GM12875 (cell line): Measurements from ENCODE around the gene ARAP1.

Source experiments
- H3K4me3 ChIP-seq: one replicate; pipeline ENCODE4 v1.5.1; 2011; ENCODE audit warnings: low read depth, low read length, control low read depth
- TF ChIP-seq, protein P1 (sequence below): IDR thresholded peaks from 2 replicates; pipeline ENCODE4 v1.5.1; 2011; ENCODE audit warnings: low read depth, mild to moderate bottlenecking, control low read depth, inconsistent platforms, low read length, moderate library complexity, borderline replicate concordance; ENCODE audit not compliant: insufficient read depth

Gene ARAP1

DNA sequence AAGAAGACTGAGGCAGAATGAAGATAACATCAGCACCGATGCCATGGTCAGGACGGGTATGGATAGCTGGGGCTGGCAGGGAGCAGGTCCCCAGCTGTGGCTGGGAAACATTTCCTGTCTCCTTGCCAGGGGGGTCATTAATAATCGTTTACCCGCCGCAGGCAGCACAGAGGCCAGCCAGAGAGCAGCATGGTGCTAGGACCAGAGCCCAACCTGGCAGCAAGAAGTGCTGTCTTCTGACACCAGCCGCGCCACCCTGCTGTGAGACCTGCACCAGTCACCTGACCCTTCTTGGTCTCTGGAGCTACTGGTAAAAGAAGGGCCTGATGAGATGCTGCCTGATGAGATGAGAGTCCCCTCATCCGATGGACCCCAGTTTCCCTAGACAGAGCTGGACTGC lies 114.3 kb downstream of the ARAP1 start:
- no peak overlapping the region for H3K4me3 ChIP-seq
- TF ChIP-seq, protein P1, sequence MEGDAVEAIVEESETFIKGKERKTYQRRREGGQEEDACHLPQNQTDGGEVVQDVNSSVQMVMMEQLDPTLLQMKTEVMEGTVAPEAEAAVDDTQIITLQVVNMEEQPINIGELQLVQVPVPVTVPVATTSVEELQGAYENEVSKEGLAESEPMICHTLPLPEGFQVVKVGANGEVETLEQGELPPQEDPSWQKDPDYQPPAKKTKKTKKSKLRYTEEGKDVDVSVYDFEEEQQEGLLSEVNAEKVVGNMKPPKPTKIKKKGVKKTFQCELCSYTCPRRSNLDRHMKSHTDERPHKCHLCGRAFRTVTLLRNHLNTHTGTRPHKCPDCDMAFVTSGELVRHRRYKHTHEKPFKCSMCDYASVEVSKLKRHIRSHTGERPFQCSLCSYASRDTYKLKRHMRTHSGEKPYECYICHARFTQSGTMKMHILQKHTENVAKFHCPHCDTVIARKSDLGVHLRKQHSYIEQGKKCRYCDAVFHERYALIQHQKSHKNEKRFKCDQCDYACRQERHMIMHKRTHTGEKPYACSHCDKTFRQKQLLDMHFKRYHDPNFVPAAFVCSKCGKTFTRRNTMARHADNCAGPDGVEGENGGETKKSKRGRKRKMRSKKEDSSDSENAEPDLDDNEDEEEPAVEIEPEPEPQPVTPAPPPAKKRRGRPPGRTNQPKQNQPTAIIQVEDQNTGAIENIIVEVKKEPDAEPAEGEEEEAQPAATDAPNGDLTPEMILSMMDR, result no peak

DNA sequence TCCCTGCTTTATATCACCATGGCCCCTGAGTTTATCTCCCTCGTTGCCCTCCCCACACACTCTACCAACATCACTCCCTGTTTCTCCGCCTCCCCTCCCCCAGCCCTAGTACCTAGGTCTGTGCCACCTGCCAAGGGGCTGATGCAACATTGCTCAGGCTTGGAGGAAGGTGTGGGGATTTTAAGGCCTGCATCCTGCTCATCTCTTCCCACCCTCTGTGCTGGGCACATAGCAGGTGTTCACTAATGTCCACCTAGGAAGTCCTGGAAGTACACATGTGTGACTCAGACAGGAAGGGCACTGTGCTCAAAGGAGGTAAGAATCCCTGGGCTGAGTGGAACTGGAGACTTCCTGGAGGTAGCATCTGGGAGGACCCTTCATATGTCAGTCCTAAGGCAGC lies 115.0 kb downstream of the ARAP1 start:
- TF ChIP-seq, protein P1, result no peak
- H3K4me3 ChIP-seq, result no peak overlapping the region

DNA sequence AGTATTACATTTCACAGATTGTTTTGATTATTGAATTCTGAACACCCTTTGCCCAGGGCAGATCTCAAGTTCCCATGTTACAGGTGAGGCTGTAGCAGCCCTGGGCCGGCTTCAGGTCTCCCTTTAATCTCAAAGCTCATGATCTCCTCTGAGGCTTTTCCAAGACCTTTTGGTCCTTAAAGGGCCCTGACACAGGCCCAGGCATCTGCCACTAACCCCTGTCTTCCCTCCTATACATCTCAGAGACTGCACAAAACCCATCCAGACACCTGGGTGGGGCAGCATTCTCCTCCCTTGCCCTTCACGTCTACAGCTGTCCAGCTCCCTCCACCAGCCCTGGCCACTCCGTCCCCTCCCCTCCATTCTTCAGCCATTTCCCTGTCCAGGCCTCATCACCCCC lies 115.8 kb downstream of the ARAP1 start:
- TF ChIP-seq, protein P1, result no peak

DNA sequence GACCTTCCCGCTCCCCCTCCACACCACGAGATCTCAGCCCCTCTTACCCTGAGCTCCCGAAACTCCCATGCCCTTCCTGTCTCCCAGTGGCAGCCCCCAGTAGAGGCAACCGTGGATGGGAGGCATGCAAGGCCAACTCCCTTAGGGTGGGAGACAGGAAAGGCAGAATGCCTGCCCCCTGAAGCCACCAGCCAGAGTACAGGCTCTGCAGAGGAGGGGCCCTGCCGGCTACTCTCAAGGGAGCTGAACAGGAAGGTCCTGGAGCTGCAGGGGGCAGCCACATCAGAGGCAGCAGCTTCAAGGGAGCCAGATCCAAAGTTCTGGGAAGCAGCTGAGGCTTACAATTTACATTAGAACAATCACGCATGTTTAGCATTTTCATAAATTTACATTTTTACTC lies 116.3 kb downstream of the ARAP1 start:
- no peak overlapping the region for H3K4me3 ChIP-seq

More for the DNA sequence above, 115.8 kb downstream of the ARAP1 start:
- no peak overlapping the region for H3K4me3 ChIP-seq

DNA sequence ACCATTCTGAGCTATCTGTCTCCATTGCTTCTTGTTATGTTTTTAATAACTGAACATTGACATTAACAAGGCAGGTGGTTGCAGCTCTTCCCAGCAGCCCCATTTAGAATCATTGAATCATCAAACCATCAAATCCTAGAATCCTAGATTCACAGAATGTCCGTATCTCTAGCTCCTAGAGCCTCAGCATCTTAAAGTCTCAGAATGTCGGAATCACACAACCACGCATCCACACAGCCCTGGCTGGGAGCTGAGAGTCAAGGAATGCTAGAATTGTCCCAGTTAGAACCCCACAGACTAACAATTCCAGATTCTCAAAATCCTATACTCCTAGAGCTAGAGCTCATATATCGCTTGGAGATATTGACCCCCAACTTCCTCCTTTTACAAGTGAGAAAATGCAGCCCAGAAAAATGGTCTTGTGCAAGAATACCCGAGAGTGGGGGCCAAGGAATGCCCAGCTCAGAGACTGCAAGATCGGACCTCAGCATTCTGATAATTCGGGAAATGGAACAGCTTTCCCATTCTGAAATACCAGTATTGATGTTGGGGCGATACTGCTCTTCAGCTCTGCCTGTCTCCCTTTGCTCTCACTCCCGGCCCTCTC lies 116.8 kb downstream of the ARAP1 start:
- TF ChIP-seq, protein P1, result no peak
- H3K4me3 ChIP-seq, result no peak overlapping the region

More for the DNA sequence above, 116.3 kb downstream of the ARAP1 start:
- TF ChIP-seq, protein P1, result no peak
